Measurements from ENCODE around the gene RBP3.
A peak's percentile ranks its signal among the peaks of the same experiment; 100 is the strongest.
"Not testable (repeated sequence)": the region's sequence is repeated elsewhere in the genome, so short reads cannot be mapped to it uniquely, and the experiment has no call there.

RBP3 gene

DNA sequence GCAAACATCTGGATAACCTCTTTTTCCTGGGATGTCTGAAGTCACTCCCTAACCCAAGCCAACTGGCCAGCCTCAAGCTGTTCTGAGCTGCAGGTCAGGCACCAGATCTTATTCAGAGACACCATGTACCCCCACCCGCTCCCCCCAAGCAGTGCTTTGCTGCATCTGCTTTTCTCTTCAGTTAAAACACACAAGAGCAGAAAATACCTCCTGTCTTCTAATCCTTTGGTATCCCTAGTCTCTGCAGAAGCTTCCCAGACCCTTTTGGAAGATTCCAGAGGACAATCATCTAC, 32.9 kb downstream of the RBP3 start:
- no peak for DNase-seq (ENCODE audit: low read depth)
- TF ChIP-seq, protein P1, sequence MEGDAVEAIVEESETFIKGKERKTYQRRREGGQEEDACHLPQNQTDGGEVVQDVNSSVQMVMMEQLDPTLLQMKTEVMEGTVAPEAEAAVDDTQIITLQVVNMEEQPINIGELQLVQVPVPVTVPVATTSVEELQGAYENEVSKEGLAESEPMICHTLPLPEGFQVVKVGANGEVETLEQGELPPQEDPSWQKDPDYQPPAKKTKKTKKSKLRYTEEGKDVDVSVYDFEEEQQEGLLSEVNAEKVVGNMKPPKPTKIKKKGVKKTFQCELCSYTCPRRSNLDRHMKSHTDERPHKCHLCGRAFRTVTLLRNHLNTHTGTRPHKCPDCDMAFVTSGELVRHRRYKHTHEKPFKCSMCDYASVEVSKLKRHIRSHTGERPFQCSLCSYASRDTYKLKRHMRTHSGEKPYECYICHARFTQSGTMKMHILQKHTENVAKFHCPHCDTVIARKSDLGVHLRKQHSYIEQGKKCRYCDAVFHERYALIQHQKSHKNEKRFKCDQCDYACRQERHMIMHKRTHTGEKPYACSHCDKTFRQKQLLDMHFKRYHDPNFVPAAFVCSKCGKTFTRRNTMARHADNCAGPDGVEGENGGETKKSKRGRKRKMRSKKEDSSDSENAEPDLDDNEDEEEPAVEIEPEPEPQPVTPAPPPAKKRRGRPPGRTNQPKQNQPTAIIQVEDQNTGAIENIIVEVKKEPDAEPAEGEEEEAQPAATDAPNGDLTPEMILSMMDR (IDR thresholded peaks at IDR 0.05; ENCODE audit: low read depth, low read length): no peak
- TF ChIP-seq POLR2A (IDR thresholded peaks at IDR 0.05; ENCODE audit: extremely low read depth, insufficient read length): no peak
- TF ChIP-seq, protein P2, sequence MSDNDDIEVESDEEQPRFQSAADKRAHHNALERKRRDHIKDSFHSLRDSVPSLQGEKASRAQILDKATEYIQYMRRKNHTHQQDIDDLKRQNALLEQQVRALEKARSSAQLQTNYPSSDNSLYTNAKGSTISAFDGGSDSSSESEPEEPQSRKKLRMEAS (IDR thresholded peaks at IDR 0.05; ENCODE audit: low read depth, low read length): no peak
- no peak for TF ChIP-seq MYC (IDR thresholded peaks at IDR 0.05; ENCODE audit: low read depth, low read length)
- no peak overlapping the region for H3K4me3 ChIP-seq (ENCODE audit: low read depth, low read length)

DNA sequence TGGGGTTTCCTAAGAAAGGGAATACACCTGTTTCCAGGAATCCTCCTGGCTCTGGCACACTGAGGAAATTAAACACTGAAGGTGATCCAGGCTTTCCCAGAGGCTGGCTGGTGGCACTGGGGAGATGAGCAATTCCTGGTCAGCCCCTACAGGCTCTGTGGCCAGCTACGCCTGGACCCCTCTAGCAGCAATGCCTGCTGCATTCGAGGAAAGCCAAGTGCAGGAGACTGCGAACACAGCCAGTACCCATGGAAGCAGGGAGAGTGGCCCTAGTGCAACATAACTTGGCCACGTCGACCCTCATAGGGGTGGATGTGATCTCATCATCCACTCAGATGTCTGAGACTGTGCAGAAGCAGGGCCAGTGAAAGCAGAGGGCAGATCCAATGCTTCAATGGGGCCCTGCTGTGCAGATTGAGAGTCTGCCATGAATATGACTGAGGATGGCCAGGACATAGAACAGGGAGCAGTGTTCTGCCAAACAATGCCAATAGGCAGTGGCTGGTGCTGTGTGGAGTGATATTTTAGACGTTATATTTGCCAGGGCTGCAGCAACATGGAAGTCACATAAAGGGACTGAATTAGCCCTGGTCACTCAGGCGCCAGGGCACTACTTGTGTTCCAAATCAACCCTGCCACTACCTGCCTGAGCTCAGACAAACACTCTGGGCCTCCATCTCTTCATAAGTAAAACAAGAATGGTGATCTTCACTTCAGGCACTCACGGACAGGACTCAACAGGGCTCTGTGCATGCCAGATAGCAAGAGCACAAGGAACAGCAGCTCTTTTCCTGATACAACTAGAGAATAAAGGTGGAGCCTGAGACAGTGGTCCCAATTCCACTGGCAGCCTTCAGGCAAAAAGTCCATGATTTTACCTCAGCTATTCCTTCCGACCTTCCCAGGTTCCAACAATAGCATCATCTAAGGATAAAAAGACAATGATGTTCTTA, 33.5 kb downstream of the RBP3 start:
- no peak for DNase-seq (ENCODE audit: low read depth)
- TF ChIP-seq MYC (IDR thresholded peaks at IDR 0.05; ENCODE audit: low read depth, low read length): no peak
- TF ChIP-seq, protein P2 (IDR thresholded peaks at IDR 0.05; ENCODE audit: low read depth, low read length): no peak
- TF ChIP-seq POLR2A (IDR thresholded peaks at IDR 0.05; ENCODE audit: extremely low read depth, insufficient read length): no peak
- TF ChIP-seq, protein P1 (IDR thresholded peaks at IDR 0.05; ENCODE audit: low read depth, low read length): no peak
- no peak overlapping the region for H3K4me3 ChIP-seq (ENCODE audit: low read depth, low read length)

DNA sequence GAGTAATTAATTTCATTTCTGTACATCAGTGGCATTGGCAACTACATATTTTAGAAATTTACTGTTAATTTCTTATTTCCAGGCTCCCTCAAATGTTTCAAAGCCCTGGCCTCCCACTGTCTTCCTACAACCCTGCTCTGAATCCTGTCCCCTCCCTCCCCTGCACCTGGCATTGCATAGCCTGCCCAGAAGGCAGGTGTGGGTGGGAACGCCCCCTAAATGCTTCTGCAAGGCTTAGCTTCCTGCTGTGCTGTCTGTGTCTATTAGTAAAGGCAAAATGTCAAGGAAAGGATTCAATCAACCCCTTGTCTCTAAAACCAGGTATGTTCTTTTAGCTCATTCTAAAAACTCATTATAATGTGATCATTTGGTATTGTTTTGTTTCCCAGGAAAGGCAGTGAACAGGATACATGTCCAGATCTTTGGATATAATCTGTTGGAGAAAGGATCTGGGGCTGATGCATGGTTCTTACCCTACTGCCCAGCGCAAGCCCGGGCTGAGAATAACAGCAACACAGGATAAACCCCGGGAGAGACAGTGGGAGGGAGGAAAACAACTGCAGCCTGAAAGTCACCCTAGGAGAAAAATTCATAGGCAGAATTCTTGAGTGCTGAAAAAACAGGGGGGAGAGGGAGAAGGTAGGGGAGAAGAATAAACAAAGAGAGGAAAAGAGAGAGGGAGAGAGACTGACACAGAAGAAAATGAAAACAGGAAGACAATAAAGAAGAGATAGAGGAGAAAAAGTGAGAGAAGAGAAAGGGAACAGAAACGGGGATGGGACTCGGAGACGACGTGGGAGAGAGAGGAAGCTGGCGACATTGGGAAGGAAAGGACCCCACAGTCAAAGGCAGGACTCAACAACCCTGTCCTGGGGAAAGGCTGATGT, 35.3 kb downstream of the RBP3 start:
- H3K4me3 ChIP-seq (ENCODE audit: low read depth, low read length): peak overlapping the region; percentile 56
- no peak for TF ChIP-seq POLR2A (IDR thresholded peaks at IDR 0.05; ENCODE audit: extremely low read depth, insufficient read length)
- TF ChIP-seq, protein P2 (IDR thresholded peaks at IDR 0.05; ENCODE audit: low read depth, low read length): 0 out of 2 replicates have a peak, but pooled peaks have one; percentile 8
- TF ChIP-seq MYC (IDR thresholded peaks at IDR 0.05; ENCODE audit: low read depth, low read length): peak; percentile 26; the same call in 1 of the 2 replicates
- no peak for DNase-seq (ENCODE audit: low read depth)

DNA sequence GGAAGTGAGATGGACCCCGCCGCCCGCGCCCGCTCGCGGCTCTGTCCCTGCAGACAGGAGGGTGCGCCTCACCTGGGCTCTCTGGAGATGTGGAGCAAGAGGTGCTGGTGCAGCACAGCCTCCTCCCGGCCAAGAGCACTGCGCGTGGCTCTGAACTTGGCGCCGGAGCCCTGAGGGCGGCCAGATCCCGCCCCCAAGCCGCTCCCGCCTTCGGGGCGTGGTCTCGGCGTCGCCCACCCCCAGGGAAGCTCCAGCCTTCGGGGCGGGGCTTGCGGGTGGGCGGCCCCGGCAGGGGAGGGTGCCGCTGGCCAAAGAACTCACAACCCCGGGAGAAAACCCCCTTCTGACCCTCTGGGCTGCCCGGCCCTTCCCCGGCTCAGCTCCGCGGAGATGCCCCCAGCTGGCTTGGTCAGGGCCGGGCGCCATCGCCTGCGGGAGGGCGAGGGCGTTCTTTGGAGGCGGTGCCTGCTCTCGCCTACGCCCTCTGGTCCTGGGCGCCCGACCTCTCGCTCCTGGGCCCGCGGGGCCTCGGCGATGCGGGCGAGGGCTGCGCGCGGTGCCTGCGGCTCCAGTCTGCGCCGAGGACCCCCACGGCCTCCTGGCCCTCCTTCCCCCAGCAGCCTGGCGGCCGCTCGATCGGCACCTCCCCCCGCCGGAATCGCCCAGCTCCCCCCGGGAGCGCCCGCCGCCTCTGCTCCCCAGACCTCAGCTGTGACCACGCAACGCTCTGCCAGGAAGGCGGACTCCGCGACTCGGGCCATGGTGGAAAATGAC, 36.2 kb downstream of the RBP3 start, which contains the start of gene ZNF488:
TSS of gene ZNF488 (minus strand) at position 146 of the 774 bp plus-strand sequence. CDS start 15,464 bp downstream, outside the sequence.
- DNase-seq (ENCODE audit: low read depth): peak; percentile 86
- peak; percentile 62 for TF ChIP-seq POLR2A (IDR thresholded peaks at IDR 0.05; ENCODE audit: extremely low read depth, insufficient read length)
- TF ChIP-seq, protein P1 (IDR thresholded peaks at IDR 0.05; ENCODE audit: low read depth, low read length): no peak
- TF ChIP-seq MYC (IDR thresholded peaks at IDR 0.05; ENCODE audit: low read depth, low read length): no peak
- peak within 1 kb of the TSS; percentile 56 for H3K4me3 ChIP-seq (ENCODE audit: low read depth, low read length)

DNA sequence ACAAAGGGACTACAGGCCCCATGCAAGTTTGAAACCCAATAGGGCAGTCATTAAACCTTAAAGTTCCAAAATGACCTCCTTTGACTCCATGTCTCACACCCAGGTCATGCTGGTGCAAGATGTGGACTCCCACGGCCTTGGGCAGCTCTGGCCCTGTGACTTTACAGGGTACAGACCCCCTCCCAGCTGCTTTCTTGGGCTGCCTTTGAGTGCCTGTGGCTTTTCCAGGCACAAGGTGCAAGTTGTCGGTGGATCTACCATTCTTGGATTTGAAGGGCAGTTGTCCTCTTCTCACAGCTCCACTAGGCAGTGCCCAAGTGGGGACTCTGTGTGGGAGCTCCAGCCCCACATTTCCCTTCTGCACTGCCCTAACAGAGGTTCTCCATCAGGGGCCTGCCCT, 37.9 kb downstream of the RBP3 start:
- DNase-seq (ENCODE audit: low read depth); H3K4me3 ChIP-seq (ENCODE audit: low read depth, low read length): not testable (repeated sequence)

DNA sequence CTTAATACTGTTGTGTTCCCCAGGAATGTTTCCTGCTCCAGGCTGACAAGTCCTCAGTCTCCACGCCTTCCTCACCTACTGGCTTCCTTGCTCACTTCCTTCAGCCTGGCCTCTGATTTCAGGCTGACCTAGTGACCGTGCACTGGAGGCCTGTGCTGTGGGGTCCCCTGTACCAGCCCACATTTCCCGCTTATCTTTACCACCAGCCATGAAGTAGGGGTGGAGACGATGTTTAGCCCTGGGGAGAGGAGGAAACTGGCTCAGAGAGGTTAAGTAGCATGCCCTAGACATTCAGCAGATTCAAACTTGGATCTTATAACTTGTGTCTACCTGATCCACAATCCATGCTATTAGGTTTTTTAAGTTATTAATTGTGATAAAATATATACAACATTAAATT, 40.7 kb downstream of the RBP3 start:
- H3K4me3 ChIP-seq (ENCODE audit: low read depth, low read length): no peak overlapping the region
- TF ChIP-seq, protein P1 (IDR thresholded peaks at IDR 0.05; ENCODE audit: low read depth, low read length): no peak
- TF ChIP-seq, protein P2 (IDR thresholded peaks at IDR 0.05; ENCODE audit: low read depth, low read length): no peak
- TF ChIP-seq MYC (IDR thresholded peaks at IDR 0.05; ENCODE audit: low read depth, low read length): no peak
- TF ChIP-seq POLR2A (IDR thresholded peaks at IDR 0.05; ENCODE audit: extremely low read depth, insufficient read length): no peak
- no peak for DNase-seq (ENCODE audit: low read depth)
